H1 (cell line): ENCODE measurements around the gene KIF26B. TPM values are rescaled to one million over a fixed set of nuclear protein-coding genes. Genes with fewer than 3 reads are reported as not detected.

Experiments
- CTCF ChIA-PET: fragments of 300-600 bp; sonication (Branson Sonifier 250); formaldehyde crosslinking; loops from one replicate; lab custom pipeline; 2021; ENCODE audit not compliant: partially characterized antibody; lab: Charles Lee
- POLR2A ChIA-PET: fragments of 300-600 bp; sonication (Branson Sonifier 250); formaldehyde crosslinking; loops from one replicate; lab custom pipeline; 2021; ENCODE audit warnings: inconsistent platforms; ENCODE audit not compliant: partially characterized antibody; lab: Charles Lee
- DNase-seq, 2 experiments: peaks; one replicate each; pipeline versions ENCODE4 v3.0.0 to v3.0.0-alpha.2; 2010 to 2022; ENCODE audit warnings: low spot score in 2 of 2, low read depth in 1 of 2, mixed read lengths in 1 of 2
- FAIRE-seq: peaks from 2 replicates; lab custom pipeline; 2011; peaks lifted over from hg19 to GRCh38; lab: Jason Lieb, UNC
- H2AFZ ChIP-seq: 2 replicates; pipeline ENCODE4 v1.8.1; 2012; ENCODE audit warnings: low read length, inconsistent platforms
- H2AK5ac ChIP-seq: 2 replicates; pipeline ENCODE4 v1.6.1; 2013; ENCODE audit warnings: low read depth, low read length
- H2BK120ac ChIP-seq: replicated peaks from 2 replicates; pipeline ENCODE3; 2013; ENCODE audit warnings: low read depth, low read length, inconsistent platforms
- H2BK12ac ChIP-seq: 2 replicates; pipeline ENCODE4 v1.6.1; 2013; ENCODE audit warnings: low read depth, low read length
- H2BK15ac ChIP-seq: 2 replicates; pipeline ENCODE4 v1.6.1; 2013; ENCODE audit warnings: low read length
- H2BK20ac ChIP-seq: 2 replicates; pipeline ENCODE4 v1.6.1; 2013; ENCODE audit warnings: low read length
- H2BK5ac ChIP-seq: 2 replicates; pipeline ENCODE4 v1.6.1; 2013; ENCODE audit warnings: low read depth, low read length
- H3K14ac ChIP-seq: 2 replicates; pipeline ENCODE4 v1.6.1; 2013; ENCODE audit warnings: inconsistent platforms; ENCODE audit not compliant: insufficient read length
- H3K18ac ChIP-seq: 2 replicates; pipeline ENCODE4 v1.6.1; 2013; ENCODE audit warnings: low read length; ENCODE audit errors: extremely low read depth
- H3K23ac ChIP-seq: 2 replicates; pipeline ENCODE4 v1.6.1; 2013; ENCODE audit warnings: inconsistent platforms; ENCODE audit not compliant: insufficient read length
- H3K23me2 ChIP-seq: 2 replicates; pipeline ENCODE4 v1.6.1; 2013; ENCODE audit warnings: low read depth, low read length
- H3K27ac ChIP-seq: 2 replicates; pipeline ENCODE4 v1.6.1; 2011; ENCODE audit warnings: low read depth, low read length, inconsistent platforms
- H3K27me3 ChIP-seq, 4 experiments: replicated peaks in 1 of 4; 1 replicate in 1 of 4; 2 replicates in 3 of 4; pipeline versions ENCODE4 v1.6.1 to v1.8.1; 2011 to 2013; ENCODE audit warnings: low read length in 3 of 4, mild to moderate bottlenecking in 3 of 4, inconsistent platforms in 2 of 4, mixed read lengths in 2 of 4, moderate library complexity in 1 of 4; ENCODE audit not compliant: control insufficient read depth in 3 of 4, insufficient read depth in 3 of 4; ENCODE audit errors: extremely low read depth in 1 of 4
- H3K36me3 ChIP-seq, 4 experiments: 2 replicates each; pipeline versions ENCODE4 v1.6.1 to v1.8.1; 2011 to 2013; ENCODE audit warnings: mild to moderate bottlenecking in 4 of 4, low read length in 3 of 4, moderate library complexity in 2 of 4, control low read depth in 1 of 4, inconsistent platforms in 1 of 4; ENCODE audit not compliant: insufficient read depth in 4 of 4, control insufficient read depth in 2 of 4
- H3K4ac ChIP-seq: replicated peaks from 2 replicates; pipeline ENCODE3; 2013; ENCODE audit warnings: low read length, low read depth, mixed read lengths, inconsistent platforms; ENCODE audit not compliant: insufficient read length
- H3K4me1 ChIP-seq, 4 experiments: replicated peaks in 1 of 4; 1 replicate in 1 of 4; 2 replicates in 3 of 4; pipeline versions ENCODE4 v1.6.1 to v1.8.1; 2011 to 2013; ENCODE audit warnings: low read length in 3 of 4, inconsistent platforms in 2 of 4, mixed read lengths in 1 of 4; ENCODE audit not compliant: insufficient read depth in 4 of 4, control insufficient read depth in 3 of 4
- H3K4me2 ChIP-seq, 2 experiments: 2 replicates each; pipeline versions ENCODE4 v1.6.1 to v1.8.1; 2011 to 2013; ENCODE audit warnings: low read depth in 2 of 2, low read length in 2 of 2, control low read depth in 1 of 2, inconsistent platforms in 1 of 2, mild to moderate bottlenecking in 1 of 2; ENCODE audit not compliant: insufficient read depth in 1 of 2
- H3K4me3 ChIP-seq, 4 experiments: fragments of 200-600, 300-600 bp in 1 of 4; sonication (generic), shearing (Covaris generic), sonication (Bioruptor Twin) in 1 of 4; 2 replicates each; pipeline versions ENCODE4 v1.5.1 to v1.8.1; 2011 to 2016; ENCODE audit warnings: low read length in 4 of 4, low read depth in 3 of 4, control low read depth in 2 of 4, inconsistent platforms in 2 of 4, mild to moderate bottlenecking in 2 of 4, mixed read lengths in 1 of 4, moderate library complexity in 1 of 4; ENCODE audit not compliant: insufficient read depth in 2 of 4; ENCODE audit errors: extremely low read depth in 1 of 4
- H3K56ac ChIP-seq: replicated peaks from 2 replicates; pipeline ENCODE3; 2013; ENCODE audit warnings: low read depth, mild to moderate bottlenecking, mixed read lengths, low read length, inconsistent platforms; ENCODE audit not compliant: insufficient read length
- H3K79me1 ChIP-seq: 2 replicates; pipeline ENCODE4 v1.6.1; 2013; ENCODE audit warnings: low read depth, low read length, control low read depth
- H3K79me2 ChIP-seq, 2 experiments: 2 replicates each; pipeline versions ENCODE4 v1.6.1 to v1.8.1; 2012 to 2013; ENCODE audit warnings: low read length in 2 of 2, mild to moderate bottlenecking in 2 of 2, inconsistent platforms in 1 of 2; ENCODE audit not compliant: insufficient read depth in 2 of 2, control insufficient read depth in 1 of 2
- H3K9ac ChIP-seq, 4 experiments: replicated peaks in 1 of 4; 1 replicate in 1 of 4; 2 replicates in 3 of 4; pipeline versions ENCODE4 v1.6.1 to v1.8.1; 2011 to 2013; ENCODE audit warnings: low read depth in 3 of 4, low read length in 3 of 4, control low read depth in 2 of 4, mild to moderate bottlenecking in 2 of 4, moderate library complexity in 2 of 4, inconsistent platforms in 1 of 4; ENCODE audit errors: extremely low read depth in 1 of 4
- H3K9me3 ChIP-seq, 2 experiments: 2 replicates each; pipeline versions ENCODE4 v1.6.1 to v1.8.1; 2012 to 2013; ENCODE audit warnings: mild to moderate bottlenecking in 2 of 2, moderate library complexity in 2 of 2, control low read depth in 1 of 2, inconsistent platforms in 1 of 2, low read depth in 1 of 2, low read length in 1 of 2, mixed read lengths in 1 of 2; ENCODE audit not compliant: insufficient read depth in 2 of 2
- H4K20me1 ChIP-seq, 2 experiments: replicated peaks in 1 of 2; 2 replicates each; pipeline versions ENCODE3 to v1.8.1; 2011 to 2013; ENCODE audit warnings: inconsistent platforms in 2 of 2, low read length in 2 of 2, mild to moderate bottlenecking in 1 of 2; ENCODE audit not compliant: insufficient read depth in 2 of 2, control insufficient read depth in 1 of 2
- H4K5ac ChIP-seq: 2 replicates; pipeline ENCODE4 v1.6.1; 2013; ENCODE audit warnings: low read length, low read depth, mixed read lengths, inconsistent platforms; ENCODE audit not compliant: insufficient read length
- H4K8ac ChIP-seq: 2 replicates; pipeline ENCODE4 v1.8.0; 2013; ENCODE audit warnings: mild to moderate bottlenecking, moderate library complexity, low read length, inconsistent platforms; ENCODE audit not compliant: insufficient read depth; ENCODE audit errors: extremely low read depth
- H4K91ac ChIP-seq: replicated peaks from 2 replicates; pipeline ENCODE3; 2013; ENCODE audit warnings: low read length, mixed read lengths, inconsistent platforms; ENCODE audit not compliant: insufficient read length
- TAF1 ChIP-seq: IDR thresholded peaks from 2 replicates; pipeline ENCODE4 v1.6.1; 2011; ENCODE audit warnings: mild to moderate bottlenecking, low read depth, low read length
- WGBS, 2 experiments: shearing (Covaris generic) in 1 of 2; methylation state at CpG; one replicate each; pipeline versions ENCODE4 v1.1.6 to v1.1.7; 2013 to 2015; ENCODE audit warnings: low lambda C conversion rate in 2 of 2, mixed read lengths in 2 of 2, inconsistent platforms in 1 of 2, low coverage in 1 of 2, missing lambda C conversion rate in 1 of 2; ENCODE audit not compliant: insufficient replicate concordance in 2 of 2, insufficient coverage in 1 of 2, insufficient read length in 1 of 2; ENCODE audit errors: extremely low coverage in 1 of 2, missing lambda C conversion rate in 1 of 2; 5-methylcytosine and 5-hydroxymethylcytosine counted together
- polyA plus RNA-seq, 7 experiments: library from polyadenylated mRNA; depleted of rRNA in 3 of 7; stranded (reverse) in 5 of 7; unstranded in 2 of 7; fragments of >200 nt in 5 of 7; fragments of 200-250 nt in 2 of 7; gene quantifications; 1 replicate in 5 of 7; 2 replicates in 1 of 7; 4 replicates in 1 of 7; pipeline versions ENCODE4 v1.2.1 to v1.2.3, GENCODE V29; 2011 to 2013; ENCODE audit warnings: missing spikeins in 2 of 7, mixed read lengths in 2 of 7
- total RNA-seq: library from RNA; stranded (reverse); fragmentation: NEBNext Ultra II Directional; extraction: Animal tissue kit (Norgen Biotek cat#: 25700); gene quantifications from 2 replicates; pipeline ENCODE4 v1.2.1, GENCODE V29; 2021

Gene KIF26B
- total and polyA plus RNA-seq, 2 of the 8 experiments (the other 6 are each of a cell fraction or from before 2014, with no cell fraction given), result 0.06 to 0.28 TPM

DNA sequence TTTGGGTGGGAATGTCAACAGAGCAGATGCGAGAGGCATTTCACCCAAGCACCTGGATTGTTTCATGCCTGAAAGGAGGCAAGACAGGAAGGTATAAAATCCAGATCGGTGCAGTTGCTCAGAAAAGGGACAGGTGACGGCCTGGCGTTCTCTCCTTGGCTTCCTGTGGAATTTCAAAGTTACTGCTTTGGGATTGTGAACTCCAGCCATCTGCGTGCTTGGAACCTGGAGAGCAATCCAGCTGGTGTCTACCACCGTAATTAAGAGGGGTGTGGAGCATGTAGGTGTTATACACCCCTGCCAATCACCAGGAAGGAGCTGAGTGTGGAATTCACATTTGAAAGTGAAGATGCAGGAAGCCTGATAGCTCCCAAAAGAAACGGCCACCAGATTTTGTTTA, 286.1 kb downstream of the KIF26B start:
- CTCF ChIA-PET, result no interaction called here
- Histone ChIP-seq H4K5ac (no peak overlapping the region), H3K4me1 (no peaks in the 10 kb centered on the region), H3K18ac (no peak overlapping the region), H3K23me2 (no peaks in the 10 kb centered on the region), H3K4ac (no peak overlapping the region), H3K56ac (no peak overlapping the region), H3K9ac (no peak overlapping the region), H2BK20ac (no peak overlapping the region), H2AFZ (no peak overlapping the region), H2BK5ac (no peak overlapping the region), H3K14ac (no peak overlapping the region), H3K4me3 (no peak overlapping the region), H2BK12ac (no peak overlapping the region), H2BK120ac (no peak overlapping the region), H2BK15ac (no peak overlapping the region), H2AK5ac (no peak overlapping the region), H4K20me1 (no peaks in the 10 kb centered on the region), H3K9me3 (no peaks in the 10 kb centered on the region), H3K23ac (no peak overlapping the region), H3K27me3 (no peaks in the 10 kb centered on the region), H3K79me1 (no peaks in the 10 kb centered on the region), H3K79me2 (no peaks in the 10 kb centered on the region), H4K8ac (no peak overlapping the region), H3K36me3 (no peaks in the 10 kb centered on the region), H4K91ac (no peak overlapping the region), H3K27ac (no peak overlapping the region), H3K4me2 (no peak overlapping the region)
- POLR2A ChIA-PET, result no interaction called here
- DNase-seq, result no peak
- FAIRE-seq, result no peak
- no peak for TF ChIP-seq TAF1
- WGBS, 2 experiments, result 81% methylated on average over 7 of the region's 7 CpGs; no CpG with 5 or more reads in 1 of the 2 experiments
